CD4-positive, alpha-beta T cell (primary cell): ENCODE measurements around the gene OXCT1. TPM values are rescaled to one million over a fixed set of nuclear protein-coding genes. Genes with fewer than 3 reads are reported as not detected.

Experiments used
- ATAC-seq: fragments of 200-7000 bp; cut with Tn5 transposase; one replicate; pipeline ENCODE4 v1.10.0; 2022; ENCODE audit warnings: mild to moderate bottlenecking; ENCODE audit not compliant: poor library complexity
- CTCF ChIA-PET: fragments of 350-600 bp; sonication (Branson Sonifier 250); formaldehyde crosslinking; loops from one replicate; lab custom pipeline; 2021; ENCODE audit warnings: antibody characterized with exemption, inconsistent platforms; lab: Charles Lee
- POLR2A ChIA-PET: fragments of 350-600 bp; sonication (Branson Sonifier 250); formaldehyde crosslinking; loops from one replicate; lab custom pipeline; 2021; ENCODE audit warnings: antibody characterized with exemption, inconsistent platforms; lab: Charles Lee
- DNase-seq, 14 experiments: peaks; one replicate each; pipeline ENCODE4 v3.0.0-alpha.2; 2013 to 2020; ENCODE audit warnings: mixed read lengths in 2 of 14
- H3K27ac ChIP-seq, 2 donors: one replicate each; pipeline versions ENCODE4 v1.5.1 to v1.7.0; 2013; ENCODE audit warnings: low read length in 2 of 2, low read depth in 1 of 2, mild to moderate bottlenecking in 1 of 2
- H3K27me3 ChIP-seq, 2 experiments: 1 replicate in 1 of 2; 2 replicates in 1 of 2; pipeline versions ENCODE4 v1.6.1 to v1.7.0; 2013; ENCODE audit warnings: low read length in 2 of 2, control low read depth in 1 of 2, mild to moderate bottlenecking in 1 of 2, moderate library complexity in 1 of 2; ENCODE audit not compliant: insufficient read depth in 2 of 2, control insufficient read depth in 1 of 2
- H3K36me3 ChIP-seq: one replicate; pipeline ENCODE4 v1.6.1; 2013; ENCODE audit warnings: low read length, control low read depth; ENCODE audit not compliant: insufficient read depth
- H3K4me1 ChIP-seq: one replicate; pipeline ENCODE4 v1.6.1; 2013; ENCODE audit warnings: low read length, control low read depth; ENCODE audit not compliant: insufficient read depth
- H3K4me3 ChIP-seq: one replicate; pipeline ENCODE4 v1.5.1; 2013; ENCODE audit warnings: mild to moderate bottlenecking, low read length, moderate library complexity
- H3K9me3 ChIP-seq, 2 experiments: 1 replicate in 1 of 2; 2 replicates in 1 of 2; pipeline versions ENCODE4 v1.6.1 to v1.7.0; 2013; ENCODE audit warnings: low read length in 2 of 2, mild to moderate bottlenecking in 2 of 2, control low read depth in 1 of 2, moderate library complexity in 1 of 2; ENCODE audit not compliant: control insufficient read depth in 1 of 2, insufficient read depth in 1 of 2
- H3K27ac Mint-ChIP-seq: one replicate; pipeline ENCODE4 v1.8.0; 2020; ENCODE audit warnings: mixed read lengths
- H3K27me3 Mint-ChIP-seq: one replicate; pipeline ENCODE4 v1.8.0; 2021; ENCODE audit warnings: mixed read lengths
- H3K36me3 Mint-ChIP-seq: one replicate; pipeline ENCODE4 v1.8.0; 2021; ENCODE audit warnings: low read depth, mixed read lengths
- H3K4me1 Mint-ChIP-seq: one replicate; pipeline ENCODE4 v1.8.0; 2021; ENCODE audit warnings: low read depth, mixed read lengths
- H3K4me3 Mint-ChIP-seq: one replicate; pipeline ENCODE4 v1.8.0; 2020; ENCODE audit warnings: mild to moderate bottlenecking, mixed read lengths
- H3K9me3 Mint-ChIP-seq: one replicate; pipeline ENCODE4 v1.8.0; 2020; ENCODE audit warnings: mixed read lengths
- CTCF ChIP-seq: fragments of 200-600 bp; IDR thresholded peaks from one replicate; pipeline ENCODE4 v1.8.0; 2022; ENCODE audit warnings: antibody characterized with exemption, mild to moderate bottlenecking
- intact Hi-C, 2 experiments: fragments of 100-400 bp; cut with DNase I in 1 of 2; cut with micrococcal nuclease in 1 of 2; formaldehyde crosslinking; loops; one replicate each; pipeline versions ENCODE4 v1.15.1 to v1.9.0; 2023 to 2025; cut with DNase I, micrococcal nuclease
- total RNA-seq, 174 experiments: library from RNA in 2 of 174; stranded (reverse) in 2 of 174; gene quantifications; one replicate each; pipeline ENCODE4 v1.2.3 and lab custom pipeline; 2021 to 2026

Gene OXCT1
- total RNA-seq, 2 experiments from 2014 or later, result 14.7 to 15.3 TPM

DNA sequence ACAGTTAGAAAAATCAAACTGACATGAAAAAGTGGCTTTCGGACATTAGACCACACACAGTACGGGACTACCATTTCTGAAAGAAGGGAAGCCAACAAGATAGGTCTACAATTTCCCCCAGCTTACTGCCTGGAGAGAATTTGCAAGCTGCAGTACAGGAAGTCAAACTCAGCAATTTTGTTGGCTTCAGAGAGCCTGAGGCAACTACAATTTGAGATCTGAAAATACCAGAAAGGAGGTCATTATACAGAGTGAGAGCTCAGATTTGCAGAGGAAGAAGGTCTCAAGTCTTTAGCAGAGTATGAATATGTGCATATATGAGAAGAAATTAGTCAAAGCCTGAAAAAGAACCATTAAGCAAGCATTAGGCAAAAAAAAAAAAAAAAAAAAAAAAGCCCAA is 83.0 kb downstream of the OXCT1 start:
- CTCF ChIA-PET, result interaction anchor here (1.3 kb wide), 1 partner anchor 15 kb away, joined by 3 read pairs; no protein-coding TSS in a partner anchor
- H3K4me3 Mint-ChIP-seq, result no peak overlapping the region
- intact Hi-C loops, result no loop called here
- POLR2A ChIA-PET, result no interaction called here
- no peak for DNase-seq
- H3K36me3 ChIP-seq, result peaks cover 25% of the 10 kb centered on the region
- H3K27ac Mint-ChIP-seq, result no peak overlapping the region
- no peaks in the 10 kb centered on the region for H3K27me3 Mint-ChIP-seq
- H3K4me3 ChIP-seq, result no peak overlapping the region
- no peak for TF ChIP-seq CTCF
- no peaks in the 10 kb centered on the region for H3K27me3 ChIP-seq
- H3K9me3 ChIP-seq, result no peaks in the 10 kb centered on the region
- H3K4me1 Mint-ChIP-seq, result peaks cover 4% of the 10 kb centered on the region
- no peaks in the 10 kb centered on the region for H3K9me3 Mint-ChIP-seq
- no peaks in the 10 kb centered on the region for H3K4me1 ChIP-seq
- ATAC-seq, result no peak
- no peak overlapping the region for H3K27ac ChIP-seq
- peaks cover 88% of the 10 kb centered on the region for H3K36me3 Mint-ChIP-seq

GRCh38 chr5:41785061-41785460 is 85.2 kb downstream of the OXCT1 start:
- H3K36me3 ChIP-seq, result peaks cover 25% of the 10 kb centered on the region
- H3K4me3 Mint-ChIP-seq, result no peak overlapping the region
- no peak for TF ChIP-seq CTCF
- POLR2A ChIA-PET, result no interaction called here
- intact Hi-C loops, result no loop called here
- H3K27ac Mint-ChIP-seq, result no peak overlapping the region
- CTCF ChIA-PET, result no interaction called here
- no peaks in the 10 kb centered on the region for H3K9me3 Mint-ChIP-seq
- H3K4me3 ChIP-seq, result no peak overlapping the region
- no peaks in the 10 kb centered on the region for H3K4me1 ChIP-seq
- peaks cover 92% of the 10 kb centered on the region for H3K36me3 Mint-ChIP-seq
- no peaks in the 10 kb centered on the region for H3K27me3 ChIP-seq
- ATAC-seq, result no peak
- no peaks in the 10 kb centered on the region for H3K9me3 ChIP-seq
- no peaks in the 10 kb centered on the region for H3K27me3 Mint-ChIP-seq
- peaks cover 4% of the 10 kb centered on the region for H3K4me1 Mint-ChIP-seq
- H3K27ac ChIP-seq, result no peak overlapping the region
- DNase-seq, result no peak

DNA sequence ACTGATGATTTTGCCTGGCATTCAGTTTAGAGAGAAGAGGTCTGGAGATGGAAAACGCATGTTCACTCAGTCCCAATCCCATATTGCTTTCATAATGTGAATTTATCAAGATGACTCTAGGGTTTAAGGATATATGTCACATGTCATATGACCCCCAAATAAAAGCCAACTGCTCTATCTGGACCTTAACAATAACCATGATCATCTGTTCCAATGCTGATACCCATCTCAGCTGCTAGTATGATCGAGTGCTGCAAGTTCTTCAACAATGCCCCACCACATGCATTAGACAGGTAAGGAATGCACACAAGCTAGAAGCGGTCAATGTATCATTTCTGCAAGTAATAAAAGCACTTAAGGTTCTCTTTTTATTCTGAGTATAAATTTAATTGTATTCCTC is 91.8 kb downstream of the OXCT1 start:
- H3K4me3 ChIP-seq, result no peak overlapping the region
- no peak for DNase-seq
- CTCF ChIA-PET, result no interaction called here
- no peaks in the 10 kb centered on the region for H3K9me3 ChIP-seq
- H3K27ac Mint-ChIP-seq, result no peak overlapping the region
- peaks cover 6% of the 10 kb centered on the region for H3K36me3 ChIP-seq
- ATAC-seq, result no peak
- H3K4me1 ChIP-seq, result no peaks in the 10 kb centered on the region
- peaks cover 83% of the 10 kb centered on the region for H3K36me3 Mint-ChIP-seq
- POLR2A ChIA-PET, result no interaction called here
- no peaks in the 10 kb centered on the region for H3K27me3 Mint-ChIP-seq
- no peak overlapping the region for H3K4me3 Mint-ChIP-seq
- H3K4me1 Mint-ChIP-seq, result no peaks in the 10 kb centered on the region
- H3K27me3 ChIP-seq, result no peaks in the 10 kb centered on the region
- intact Hi-C loops, result no loop called here
- H3K9me3 Mint-ChIP-seq, result no peaks in the 10 kb centered on the region
- H3K27ac ChIP-seq, result no peak overlapping the region
- TF ChIP-seq CTCF, result no peak
